Central memory CD8-positive, alpha-beta T cell (primary cell): Measurements from ENCODE around the gene IZUMO1.
A peak's percentile ranks its signal among the peaks of the same experiment; 100 is the strongest.
"Not testable (repeated sequence)": the region's sequence is repeated elsewhere in the genome, so short reads cannot be mapped to it uniquely, and the experiment has no call there.

Experiments used
- ATAC-seq: fragments of 150-1000 bp; cut with Tn5 transposase; replicated peaks from 2 replicates; pipeline ENCODE4 v1.10.0; 2022; ENCODE audit warnings: mild to moderate bottlenecking, moderate FRiP score, moderate number of reproducible peaks; ENCODE audit not compliant: poor library complexity, severe bottlenecking; ENCODE audit errors: extremely low read depth
- DNase-seq, 2 donors: peaks; one replicate each; pipeline ENCODE4 v3.0.0; 2021; ENCODE audit warnings: low spot score in 2 of 2
- H3K27ac Mint-ChIP-seq: one replicate; pipeline ENCODE4 v1.8.0; 2022; ENCODE audit warnings: low read depth, mild to moderate bottlenecking, moderate library complexity, mixed read lengths
- H3K27me3 Mint-ChIP-seq: one replicate; pipeline ENCODE4 v1.8.0; 2022; ENCODE audit warnings: mixed read lengths
- H3K36me3 Mint-ChIP-seq: one replicate; pipeline ENCODE4 v1.8.0; 2022; ENCODE audit warnings: mild to moderate bottlenecking, moderate library complexity, mixed read lengths; ENCODE audit not compliant: insufficient read depth
- H3K4me1 Mint-ChIP-seq: one replicate; pipeline ENCODE4 v1.8.0; 2022; ENCODE audit warnings: mixed read lengths
- H3K4me3 Mint-ChIP-seq: one replicate; pipeline ENCODE4 v1.8.0; 2022; ENCODE audit warnings: mild to moderate bottlenecking, moderate library complexity, mixed read lengths
- H3K9me3 Mint-ChIP-seq: one replicate; pipeline ENCODE4 v1.8.0; 2022; ENCODE audit warnings: mixed read lengths

The IZUMO1 gene

GRCh38 chr19:48746738-48747575, at the start of gene IZUMO1:
TSS of gene IZUMO1 (minus strand) at chr19:48746909. CDS start at chr19:48745859, 1,050 bp downstream.
- Mint-ChIP-seq H3K27me3 (peaks cover 30% of the 10 kb centered on the region), H3K36me3 (peaks cover under 1% of the 10 kb centered on the region), H3K4me3 (no peak within 1 kb of the TSS), H3K4me1 (peaks cover 8% of the 10 kb centered on the region), H3K27ac (no peak within 1 kb of the TSS), H3K9me3 (no peaks in the 10 kb centered on the region)
- ATAC-seq (no peak), DNase-seq (no peak)

- H3K27ac Mint-ChIP-seq: peak overlapping the region; percentile 83
- H3K9me3 Mint-ChIP-seq: no peaks in the 10 kb centered on the region
- H3K36me3 Mint-ChIP-seq: peaks cover 7% of the 10 kb centered on the region
- H3K27me3 Mint-ChIP-seq: no peaks in the 10 kb centered on the region
- ATAC-seq (no peak), DNase-seq (no peak)
- peak overlapping the region; percentile 78 for H3K4me3 Mint-ChIP-seq
- H3K4me1 Mint-ChIP-seq: peaks cover 14% of the 10 kb centered on the region
Observed at GRCh38 chr19:48795685-48796070, 49.0 kb upstream of the IZUMO1 start.

- Mint-ChIP-seq H3K36me3 (peaks cover 7% of the 10 kb centered on the region), H3K4me1 (peaks cover 14% of the 10 kb centered on the region), H3K4me3 (peak overlapping the region; percentile 78), H3K9me3 (no peaks in the 10 kb centered on the region), H3K27me3 (no peaks in the 10 kb centered on the region), H3K27ac (peak overlapping the region; percentile 83)
- DNase-seq (peak; percentile 77 to 78), ATAC-seq (peak; percentile 99)
Observed at GRCh38 chr19:48795055-48795684, 48.5 kb upstream of the IZUMO1 start.

GRCh38 chr19:48794291-48794690, 47.6 kb upstream of the IZUMO1 start:
- ATAC-seq (no peak), DNase-seq (no peak)
- no peaks in the 10 kb centered on the region for H3K27me3 Mint-ChIP-seq
- H3K4me1 Mint-ChIP-seq: peaks cover 14% of the 10 kb centered on the region
- peaks cover 7% of the 10 kb centered on the region for H3K36me3 Mint-ChIP-seq
- peak overlapping the region; percentile 78 for H3K4me3 Mint-ChIP-seq
- H3K27ac Mint-ChIP-seq: no peak overlapping the region
- no peaks in the 10 kb centered on the region for H3K9me3 Mint-ChIP-seq

- Mint-ChIP-seq H3K36me3 (peaks cover 7% of the 10 kb centered on the region), H3K27me3 (no peaks in the 10 kb centered on the region), H3K27ac (no peak overlapping the region), H3K9me3 (no peaks in the 10 kb centered on the region), H3K4me1 (peaks cover 14% of the 10 kb centered on the region), H3K4me3 (no peak overlapping the region)
- DNase-seq (no peak), ATAC-seq (no peak)
Observed at GRCh38 chr19:48793271-48793670, 46.6 kb upstream of the IZUMO1 start.

GRCh38 chr19:48787331-48787730, 40.6 kb upstream of the IZUMO1 start:
- H3K27ac Mint-ChIP-seq, H3K9me3 Mint-ChIP-seq, H3K4me1 Mint-ChIP-seq, DNase-seq, H3K27me3 Mint-ChIP-seq, ATAC-seq, H3K4me3 Mint-ChIP-seq, H3K36me3 Mint-ChIP-seq: not testable (repeated sequence)

GRCh38 chr19:48786422-48786821, 39.7 kb upstream of the IZUMO1 start:
- not testable (repeated sequence) for H3K27ac Mint-ChIP-seq, DNase-seq, ATAC-seq, H3K36me3 Mint-ChIP-seq, H3K27me3 Mint-ChIP-seq, H3K4me3 Mint-ChIP-seq, H3K9me3 Mint-ChIP-seq, H3K4me1 Mint-ChIP-seq

- Mint-ChIP-seq H3K36me3 (peaks cover 2% of the 10 kb centered on the region), H3K9me3 (no peaks in the 10 kb centered on the region), H3K27ac (no peak overlapping the region), H3K4me1 (peaks cover 5% of the 10 kb centered on the region), H3K27me3 (peaks cover 8% of the 10 kb centered on the region), H3K4me3 (no peak overlapping the region)
- ATAC-seq (no peak), DNase-seq (no peak)
Observed at GRCh38 chr19:48784527-48784926, 37.8 kb upstream of the IZUMO1 start.

GRCh38 chr19:48780631-48781391, 34.1 kb upstream of the IZUMO1 start:
- Mint-ChIP-seq H3K36me3 (peaks cover 2% of the 10 kb centered on the region), H3K9me3 (no peaks in the 10 kb centered on the region), H3K27me3 (peaks cover 8% of the 10 kb centered on the region), H3K4me3 (no peak overlapping the region), H3K4me1 (peaks cover 5% of the 10 kb centered on the region), H3K27ac (no peak overlapping the region)
- ATAC-seq: no peak
- DNase-seq: no peak

GRCh38 chr19:48779636-48780035, 32.9 kb upstream of the IZUMO1 start:
- Mint-ChIP-seq H3K27ac (no peak overlapping the region), H3K36me3 (peaks cover 2% of the 10 kb centered on the region), H3K27me3 (no peaks in the 10 kb centered on the region), H3K9me3 (no peaks in the 10 kb centered on the region), H3K4me3 (no peak overlapping the region), H3K4me1 (peaks cover 5% of the 10 kb centered on the region)
- DNase-seq: no peak
- no peak for ATAC-seq

- Mint-ChIP-seq H3K9me3 (no peaks in the 10 kb centered on the region), H3K4me1 (peaks cover 5% of the 10 kb centered on the region), H3K4me3 (no peak overlapping the region), H3K27me3 (no peaks in the 10 kb centered on the region), H3K27ac (no peak overlapping the region), H3K36me3 (peaks cover 2% of the 10 kb centered on the region)
- ATAC-seq (no peak), DNase-seq (no peak)
Observed at GRCh38 chr19:48777720-48778119, 31.0 kb upstream of the IZUMO1 start.

- H3K4me3 Mint-ChIP-seq: no peak overlapping the region
- H3K9me3 Mint-ChIP-seq: no peaks in the 10 kb centered on the region
- no peak for ATAC-seq
Observed at GRCh38 chr19:48777139-48777538, 30.4 kb upstream of the IZUMO1 start.

More at GRCh38 chr19:48777139-48777538, 30.4 kb upstream of the IZUMO1 start:
- no peaks in the 10 kb centered on the region for H3K27me3 Mint-ChIP-seq
- H3K27ac Mint-ChIP-seq: no peak overlapping the region
- peaks cover under 1% of the 10 kb centered on the region for H3K4me1 Mint-ChIP-seq
- peaks cover 2% of the 10 kb centered on the region for H3K36me3 Mint-ChIP-seq
- DNase-seq: no peak
